Measurements from ENCODE around the gene ATG7. TPM values are rescaled to one million over a fixed set of nuclear protein-coding genes. Genes with fewer than 3 reads are reported as not detected.

The ATG7 gene
- total RNA-seq, 4 donors from 2014 or later, result 31.3 to 67.7 (median 51.3) TPM

DNA sequence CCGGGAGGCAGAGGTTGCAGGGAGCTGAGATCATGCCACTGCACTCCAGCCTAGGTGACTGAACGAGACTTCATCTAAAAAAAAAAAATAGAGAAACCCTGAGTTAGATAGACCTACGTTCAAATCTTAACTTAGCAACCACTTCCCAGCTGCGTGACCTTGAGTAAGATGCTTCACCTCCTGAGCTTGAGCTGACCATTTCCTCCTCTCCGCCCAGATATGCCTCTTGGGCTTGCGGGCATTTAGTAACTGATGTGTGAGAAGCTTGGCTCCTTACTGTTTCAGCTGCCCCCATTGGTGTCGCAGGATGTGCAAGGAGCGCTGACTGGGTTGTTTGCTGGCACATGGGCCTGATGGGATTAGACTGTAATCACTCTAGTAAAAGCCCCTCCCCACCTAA is 26.9 kb upstream of the ATG7 start:
- TF ChIP-seq POLR2A (IDR thresholded peaks at IDR 0.05) (no peak), CTCF (IDR thresholded peaks at IDR 0.05) (no peak)
- DNase-seq, result no peak
- Histone ChIP-seq H3K9me3 (no peaks in the 10 kb centered on the region), H3K4me1 (peaks cover 0 to 16% (median 8%) of the 10 kb centered on the region in 3 donors), H3K4me3 (no peak overlapping the region), H3K27me3 (no peaks in the 10 kb centered on the region), H3K36me3 (no peaks in the 10 kb centered on the region), H3K27ac (no peak overlapping the region)
- WGBS, 2 donors, result 83 to 89% methylated on average over 6 to 8 of the region's 8 CpGs
- intact Hi-C loops (cut with DNase I), result no loop called here

GRCh38 chr3:11245827-11246662 is 26.2 kb upstream of the ATG7 start:
- Histone ChIP-seq H3K27ac (no peak overlapping the region), H3K4me3 (no peak overlapping the region), H3K4me1 (peaks cover 0 to 16% (median 8%) of the 10 kb centered on the region in 3 donors), H3K27me3 (no peaks in the 10 kb centered on the region), H3K9me3 (no peaks in the 10 kb centered on the region), H3K36me3 (no peaks in the 10 kb centered on the region)
- intact Hi-C loops (cut with DNase I), result no loop called here
- 64% methylated on average over 6 of the region's 6 CpGs for WGBS, 2 donors
- TF ChIP-seq CTCF (IDR thresholded peaks at IDR 0.05) (no peak), POLR2A (IDR thresholded peaks at IDR 0.05) (no peak)
- DNase-seq, result no peak

DNA sequence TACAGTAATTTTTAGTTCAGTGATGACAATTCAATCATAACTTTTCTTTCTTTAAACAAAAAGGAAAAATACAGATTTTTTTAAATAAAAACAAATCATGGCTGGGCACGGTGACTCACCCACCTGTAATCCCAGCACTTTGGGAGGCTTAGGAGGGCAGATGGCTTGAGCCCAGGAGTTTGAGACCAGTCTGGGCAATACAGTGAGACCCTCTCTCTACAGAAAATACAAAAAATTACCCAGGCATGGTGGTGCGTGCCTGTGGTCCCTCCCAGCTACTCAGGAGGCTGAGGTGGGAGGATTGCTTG is 25.6 kb upstream of the ATG7 start:
- Histone ChIP-seq H3K4me1 (peaks cover 0 to 22% (median 8%) of the 10 kb centered on the region in 3 donors), H3K27me3 (no peaks in the 10 kb centered on the region), H3K27ac (no peak overlapping the region), H3K9me3 (no peaks in the 10 kb centered on the region), H3K4me3 (no peak overlapping the region), H3K36me3 (no peaks in the 10 kb centered on the region)
- intact Hi-C loops (cut with DNase I), result no loop called here
- TF ChIP-seq POLR2A (IDR thresholded peaks at IDR 0.05) (no peak), CTCF (IDR thresholded peaks at IDR 0.05) (no peak)
- no peak for DNase-seq
- 65 to 69% methylated on average over 2 of the region's 2 CpGs for WGBS, 2 donors

DNA sequence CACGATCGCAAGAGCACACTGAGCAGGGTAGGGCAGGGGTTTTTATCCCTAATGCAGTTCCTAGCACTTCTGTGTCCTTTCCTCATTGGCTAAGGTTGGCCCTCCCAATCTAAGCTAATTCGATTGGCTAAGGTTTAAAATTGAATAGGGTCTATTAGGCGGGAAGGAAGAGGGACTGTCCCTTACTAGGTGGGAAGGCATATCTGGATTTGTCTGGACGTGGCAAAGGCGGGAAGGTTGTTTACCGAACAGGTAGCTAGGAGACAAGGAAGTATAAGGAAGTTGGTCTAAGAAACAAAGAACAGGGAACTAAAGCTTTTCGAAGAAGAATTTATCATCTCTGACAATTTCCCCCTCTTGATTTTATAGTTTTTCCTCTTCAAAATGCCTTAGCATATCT is 24.8 kb upstream of the ATG7 start:
- H3K9me3 ChIP-seq, result no peaks in the 10 kb centered on the region
- 39 to 55% methylated on average over 7 of the region's 8 CpGs for WGBS, 2 donors

More for the DNA sequence above, 24.8 kb upstream of the ATG7 start:
- no peak for DNase-seq
- Histone ChIP-seq H3K36me3 (no peaks in the 10 kb centered on the region), H3K27ac (no peak overlapping the region), H3K4me1 (peaks cover 0 to 29% (median 12%) of the 10 kb centered on the region in 3 donors), H3K4me3 (no peak overlapping the region), H3K27me3 (no peaks in the 10 kb centered on the region)
- no peak for TF ChIP-seq CTCF (IDR thresholded peaks at IDR 0.05)
- TF ChIP-seq POLR2A (IDR thresholded peaks at IDR 0.05), result no peak
- intact Hi-C loops (cut with DNase I), result no loop called here
